ENCODE data around the gene RAB34. TPM values are rescaled to one million over a fixed set of nuclear protein-coding genes. Genes with fewer than 3 reads are reported as not detected.

Gene RAB34
- total RNA-seq, 1 donor from 2014 or later = 16.2 TPM

Other genes starting within 250 kb of the RAB34 start
- gene SLC13A2, start 244.2 kb downstream of the RAB34 start, total RNA-seq = not detected
- gene FOXN1, start 211.5 kb downstream of the RAB34 start, total RNA-seq = not detected
- 22.2 TPM for gene UNC119, start 165.2 kb downstream of the RAB34 start, total RNA-seq
- gene PIGS, start 146.3 kb downstream of the RAB34 start, total RNA-seq = 41.1 TPM
- gene ALDOC, start 141.0 kb downstream of the RAB34 start, total RNA-seq = 396 TPM
- gene SPAG5, start 118.8 kb downstream of the RAB34 start, total RNA-seq = 1.6 TPM
- 5.0 TPM for gene RSKR, start 103.7 kb downstream of the RAB34 start, total RNA-seq
- 78.6 TPM for gene BLTP2, start 72.7 kb downstream of the RAB34 start, total RNA-seq
- gene SDF2, start 56.0 kb downstream of the RAB34 start, total RNA-seq = 31.5 TPM
- gene SUPT6H, start 55.7 kb downstream of the RAB34 start, total RNA-seq = 41.0 TPM
- 0.73 TPM for gene PROCA1, start 6.0 kb downstream of the RAB34 start, total RNA-seq
- 945 TPM for gene RPL23A, start 2.1 kb upstream of the RAB34 start, total RNA-seq
- 2.4 TPM for gene TLCD1, start 8.4 kb upstream of the RAB34 start, total RNA-seq
- gene NEK8, start 10.9 kb upstream of the RAB34 start, total RNA-seq = 0.60 TPM
- gene TRAF4, start 26.1 kb upstream of the RAB34 start, total RNA-seq = 3.8 TPM
- gene FAM222B, start 124.9 kb upstream of the RAB34 start, total RNA-seq = 16.9 TPM
- 37.2 TPM for gene ERAL1, start 137.1 kb upstream of the RAB34 start, total RNA-seq
- gene FLOT2, start 179.9 kb upstream of the RAB34 start, total RNA-seq = 118 TPM
- 3.0 TPM for gene DHRS13, start 185.2 kb upstream of the RAB34 start, total RNA-seq
- gene PHF12, start 233.7 kb upstream of the RAB34 start, total RNA-seq = 18.3 TPM

All from Right ventricle myocardium inferior (tissue), 1 donor.